A549 (cell line): ENCODE measurements around the gene SPEF1. TPM values are rescaled to one million over a fixed set of nuclear protein-coding genes. Genes with fewer than 3 reads are reported as not detected.

Experiments used
- ATAC-seq, 2 experiments: fragments of 200-7000 bp in 1 of 2; fragments of >200 bp in 1 of 2; cut with Nextera tagmentation in 1 of 2; cut with Tn5 transposase in 1 of 2; 3 replicates each; pipeline versions ENCODE4 v1.8.0 to v1.9.1; 2018 to 2020; ENCODE audit warnings: mild to moderate bottlenecking in 1 of 2, moderate library complexity in 1 of 2
- CTCF ChIA-PET: fragments of 300-600 bp; sonication (Branson Sonifier 250); formaldehyde crosslinking; extraction: SDS; loops from one replicate; lab custom pipeline; 2021; ENCODE audit warnings: antibody characterized with exemption, inconsistent platforms; lab: Yijun Ruan, JAX
- POLR2A ChIA-PET: fragments of 350-600 bp; formaldehyde crosslinking; extraction: SDS; loops from one replicate; lab custom pipeline; 2021; ENCODE audit warnings: antibody characterized with exemption, inconsistent platforms; lab: Yijun Ruan, JAX
- DNase-seq, 2 experiments: peaks; one replicate each; pipeline versions ENCODE4 v3.0.0 to v3.0.0-alpha.2; 2011 to 2016; ENCODE audit warnings: low read depth in 1 of 2, low spot score in 1 of 2
- FAIRE-seq: peaks from 2 replicates; lab custom pipeline; 2011; peaks lifted over from hg19 to GRCh38; lab: Jason Lieb, UNC
- H3K27ac ChIP-seq, 2 experiments: fragments of >200 bp; sonication (Bioruptor Twin); formaldehyde crosslinking; 3 replicates each; pipeline ENCODE4 v1.5.1; 2016 to 2017
- H3K4me1 ChIP-seq: fragments of >200 bp; sonication (Bioruptor Twin); formaldehyde crosslinking; 3 replicates; pipeline ENCODE4 v1.6.1; 2016
- H3K4me2 ChIP-seq: fragments of >200 bp; sonication (Bioruptor Twin); formaldehyde crosslinking; 3 replicates; pipeline ENCODE4 v1.6.1; 2016
- H3K4me3 ChIP-seq: fragments of >200 bp; sonication (Bioruptor Twin); formaldehyde crosslinking; 3 replicates; pipeline ENCODE4 v1.5.1; 2016
- H3K9me3 ChIP-seq: fragments of >200 bp; sonication (Bioruptor Twin); formaldehyde crosslinking; 3 replicates; pipeline ENCODE4 v1.6.1; 2016
- BHLHE40 ChIP-seq: IDR thresholded peaks from 2 replicates; pipeline ENCODE4 v1.6.1; 2012; ENCODE audit warnings: low read depth, low read length, inconsistent platforms
- CEBPB ChIP-seq, 2 experiments: fragments of >200 bp in 1 of 2; sonication (Bioruptor Twin) in 1 of 2; formaldehyde crosslinking in 1 of 2; IDR thresholded peaks; 2 replicates each; pipeline ENCODE4 v1.6.1; 2012 to 2016
- CHD4 ChIP-seq: fragments of 200-600 bp; sonication (generic); IDR thresholded peaks from 2 replicates; pipeline ENCODE4 v1.6.1; 2016; ENCODE audit warnings: antibody characterized with exemption, mild to moderate bottlenecking, borderline replicate concordance
- EHMT2 ChIP-seq: fragments of 200-600 bp; sonication (generic); IDR thresholded peaks from 2 replicates; pipeline ENCODE4 v1.6.1; 2016; ENCODE audit warnings: antibody characterized with exemption, low read depth, mild to moderate bottlenecking, moderate library complexity
- EP300 ChIP-seq, 2 experiments: fragments of >200 bp; sonication (Bioruptor Twin); formaldehyde crosslinking; IDR thresholded peaks; 2 replicates in 1 of 2; 3 replicates in 1 of 2; pipeline ENCODE4 v1.6.1; 2016 to 2017
- FOSB ChIP-seq: fragments of 250-450 bp; sonication (Bioruptor Pico); IDR thresholded peaks from 2 replicates; pipeline ENCODE4 v1.5.0; 2020; ENCODE audit warnings: mild to moderate bottlenecking, moderate library complexity
- HDAC2 ChIP-seq: fragments of 200-600 bp; sonication (generic); IDR thresholded peaks from 2 replicates; pipeline ENCODE4 v1.6.1; 2016
- HEYL ChIP-seq: fragments of 250-450 bp; sonication (Bioruptor Pico); IDR thresholded peaks from 2 replicates; pipeline ENCODE4 v1.8.0; 2021; ENCODE audit warnings: mild to moderate bottlenecking, moderate library complexity
- HOXB13 ChIP-seq: fragments of 250-450 bp; sonication (Bioruptor Pico); IDR thresholded peaks from 2 replicates; pipeline ENCODE4 v1.5.0; 2020; ENCODE audit warnings: low read depth, mild to moderate bottlenecking, moderate library complexity
- HOXB5 ChIP-seq: fragments of 250-450 bp; sonication (Bioruptor Pico); IDR thresholded peaks from 2 replicates; pipeline ENCODE4 v1.5.0; 2020; ENCODE audit warnings: mild to moderate bottlenecking, moderate library complexity
- JUN ChIP-seq, 2 experiments: fragments of >200 bp; sonication (Bioruptor Twin); formaldehyde crosslinking; IDR thresholded peaks; 2 replicates in 1 of 2; 3 replicates in 1 of 2; pipeline ENCODE4 v1.6.1; 2016 to 2017
- KDM1A ChIP-seq: fragments of 200-600 bp; sonication (generic); IDR thresholded peaks from 2 replicates; pipeline ENCODE4 v1.6.1; 2016; ENCODE audit warnings: low read depth, mild to moderate bottlenecking
- MAFK ChIP-seq: fragments of 450-650 bp; IDR thresholded peaks from 2 replicates; pipeline ENCODE4 v1.6.1; 2014; ENCODE audit not compliant: partially characterized antibody
- NPAS2 ChIP-seq: fragments of 250-450 bp; sonication (Bioruptor Pico); IDR thresholded peaks from 2 replicates; pipeline ENCODE4 v1.8.0; 2022; ENCODE audit warnings: mild to moderate bottlenecking, moderate library complexity, borderline replicate concordance
- NR3C1 ChIP-seq: fragments of >200 bp; sonication (Bioruptor Twin); formaldehyde crosslinking; IDR thresholded peaks from 3 replicates; pipeline ENCODE4 v1.6.1; 2017
- POLR2AphosphoS2 ChIP-seq: conservative IDR thresholded peaks from 2 replicates; pipeline ENCODE4 v1.6.1; 2012; ENCODE audit warnings: low read length, improper control_type of control experiment, inconsistent platforms
- RAD21 ChIP-seq, 2 experiments: fragments of >200 bp in 1 of 2; sonication (Bioruptor Twin) in 1 of 2; formaldehyde crosslinking in 1 of 2; IDR thresholded peaks in 1 of 2; conservative IDR thresholded peaks in 1 of 2; 2 replicates in 1 of 2; 3 replicates in 1 of 2; pipeline ENCODE4 v1.6.1; 2012 to 2018; ENCODE audit warnings: inconsistent platforms in 1 of 2
- SMC3 ChIP-seq: fragments of >200 bp; sonication (Bioruptor Twin); formaldehyde crosslinking; IDR thresholded peaks from 3 replicates; pipeline ENCODE4 v1.6.1; 2018; ENCODE audit warnings: inconsistent platforms
- SREBF2 ChIP-seq: fragments of 450-650 bp; IDR thresholded peaks from 2 replicates; pipeline ENCODE4 v1.6.1; 2014; ENCODE audit warnings: mild to moderate bottlenecking, moderate library complexity
- WGBS: methylation state at CpG from one replicate; pipeline ENCODE4 v1.1.6; 2017; ENCODE audit errors: missing lambda C conversion rate; 5-methylcytosine and 5-hydroxymethylcytosine counted together
- polyA plus RNA-seq, 4 experiments: library from polyadenylated mRNA; depleted of rRNA in 3 of 4; stranded (reverse); fragments of >200 nt; fragmentation: RNase III in 1 of 4; extraction: RNeasy Plus Mini Kit Qiagen cat#74134 plus additional on column Dnase treatment in 1 of 4; gene quantifications; 2 replicates in 3 of 4; 3 replicates in 1 of 4; pipeline ENCODE4 v1.2.3, GENCODE V29; 2011 to 2017
- TF ChIP-seq, protein P1 (sequence below): fragments of 250-450 bp; sonication (Bioruptor Pico); IDR thresholded peaks from 2 replicates; pipeline ENCODE4 v1.5.0; 2020; ENCODE audit warnings: low read depth, mild to moderate bottlenecking, moderate library complexity
- TF ChIP-seq, protein P2 (sequence below): IDR thresholded peaks from 2 replicates; pipeline ENCODE4 v1.6.1; 2012

SPEF1 gene
- polyA plus RNA-seq, 2 of the 4 experiments (the other 2 are of a cell fraction), result 0.41 to 1.3 TPM

DNA sequence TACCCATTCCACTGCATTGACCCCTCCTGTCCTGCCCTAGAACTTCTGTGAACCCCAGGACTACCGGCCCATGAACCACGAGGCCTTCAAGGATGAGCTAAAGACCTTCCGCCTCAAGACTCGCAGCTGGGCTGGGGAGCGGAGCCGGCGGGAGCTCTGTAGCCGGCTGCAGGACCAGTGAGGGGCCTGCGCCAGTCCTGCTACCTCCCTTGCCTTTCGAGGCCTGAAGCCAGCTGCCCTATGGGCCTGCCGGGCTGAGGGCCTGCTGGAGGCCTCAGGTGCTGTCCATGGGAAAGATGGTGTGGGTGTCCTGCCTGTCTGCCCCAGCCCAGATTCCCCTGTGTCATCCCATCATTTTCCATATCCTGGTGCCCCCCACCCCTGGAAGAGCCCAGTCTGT lies 23.5 kb upstream of the SPEF1 start:
- no peak for TF ChIP-seq EP300 (IDR thresholded peaks at IDR 0.05)
- TF ChIP-seq NR3C1, result no peak
- no peak for TF ChIP-seq SMC3
- no peak for TF ChIP-seq HOXB5 (CRISPR knock-in tag)
- no peak for TF ChIP-seq HEYL (CRISPR knock-in tag)
- TF ChIP-seq MAFK, result no peak
- TF ChIP-seq, all 56 proteins: peak for 0
- peaks cover 82% of the 10 kb centered on the region for H3K4me1 ChIP-seq
- FAIRE-seq (no peak), DNase-seq (no peak), ATAC-seq (no peak)
- H3K4me3 ChIP-seq, result no peak overlapping the region
- CTCF ChIA-PET, result interaction anchor here (2.0 kb wide), 1 partner anchor 50 kb away, joined by 8 read pairs; no protein-coding TSS in a partner anchor
- peak overlapping the region; percentile 95 to 99 for H3K27ac ChIP-seq
- H3K9me3 ChIP-seq, result peaks cover 4% of the 10 kb centered on the region
- WGBS, result 94% methylated on average over 11 of the region's 11 CpGs
- H3K4me2 ChIP-seq, result no peak overlapping the region
- POLR2A ChIA-PET, result interaction anchor here (1.0 kb wide), 1 partner anchor 9 kb away, joined by 3 read pairs; the partner anchor contains the start of gene CDC25B

DNA sequence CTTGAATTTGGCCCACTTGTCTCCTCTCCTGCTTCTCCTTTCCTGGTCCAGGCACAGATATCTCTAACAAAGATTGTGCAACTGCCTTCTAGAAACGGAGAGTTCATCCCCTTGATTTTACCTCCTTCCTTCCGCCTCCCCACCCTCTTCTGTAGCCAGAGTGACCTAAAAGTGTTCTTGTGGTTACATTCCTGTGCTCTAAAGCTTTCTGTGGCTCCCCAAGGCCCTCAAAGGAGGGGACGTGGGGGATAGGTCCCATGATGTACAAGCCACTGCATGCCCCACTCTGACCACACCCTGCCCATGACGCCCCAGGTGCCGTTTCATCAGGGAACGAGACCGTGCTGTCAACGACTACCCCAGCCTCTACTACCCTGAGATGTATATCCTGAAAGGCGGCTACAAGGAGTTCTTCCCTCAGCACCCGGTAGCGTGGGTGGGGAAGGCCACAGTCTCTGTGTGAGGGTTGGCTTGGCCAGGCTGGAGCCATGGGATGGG lies 23.1 kb upstream of the SPEF1 start:
- H3K4me2 ChIP-seq, result no peak overlapping the region
- H3K27ac ChIP-seq, result peak overlapping the region; percentile 95 to 99; a peak in 5 of 6 replicates
- DNase-seq, result no peak
- TF ChIP-seq CEBPB (IDR thresholded peaks at IDR 0.05) (peak in 1 of 2 experiments; percentile 55; a peak in 3 of 4 replicates), HDAC2 (no peak), JUN (IDR thresholded peaks at IDR 0.05) (no peak)
- H3K4me3 ChIP-seq, result no peak overlapping the region
- FAIRE-seq, result no peak
- H3K4me1 ChIP-seq, result peaks cover 84% of the 10 kb centered on the region
- WGBS, result 91% methylated on average over 11 of the region's 11 CpGs
- ChIA-PET CTCF (interaction anchor here (2.0 kb wide), 1 partner anchor 51 kb away, joined by 8 read pairs; no protein-coding TSS in a partner anchor), POLR2A (interaction anchor here (1.0 kb wide), 1 partner anchor 8 kb away, joined by 3 read pairs; the partner anchor contains the start of gene CDC25B)
- ATAC-seq, result no peak
- peaks cover 4% of the 10 kb centered on the region for H3K9me3 ChIP-seq

DNA sequence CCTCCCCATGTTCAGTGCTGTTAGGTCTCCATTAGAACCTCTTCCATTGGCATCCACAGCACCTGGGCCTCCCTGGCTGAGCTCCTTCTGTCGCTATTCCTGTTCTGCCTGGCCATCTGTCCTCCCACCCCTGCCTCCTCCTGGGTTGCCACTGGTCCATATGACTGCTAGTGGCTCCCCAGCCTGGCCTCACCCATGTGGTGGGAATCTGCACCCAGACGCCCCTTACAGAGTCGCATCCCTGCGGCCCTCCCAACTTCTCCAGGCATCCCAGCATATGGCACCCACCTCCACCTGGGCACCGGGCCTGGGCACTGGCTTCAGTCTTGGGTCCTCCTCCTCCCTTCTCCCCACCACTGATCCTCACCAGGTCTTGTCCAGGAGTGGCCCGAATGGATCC lies 22.6 kb upstream of the SPEF1 start:
- no peak overlapping the region for H3K4me2 ChIP-seq
- CTCF ChIA-PET, result no interaction called here
- DNase-seq, result no peak
- peaks cover 4% of the 10 kb centered on the region for H3K9me3 ChIP-seq
- TF ChIP-seq CEBPB (IDR thresholded peaks at IDR 0.05), result no peak
- TF ChIP-seq CHD4, result no peak
- TF ChIP-seq, protein P1, sequence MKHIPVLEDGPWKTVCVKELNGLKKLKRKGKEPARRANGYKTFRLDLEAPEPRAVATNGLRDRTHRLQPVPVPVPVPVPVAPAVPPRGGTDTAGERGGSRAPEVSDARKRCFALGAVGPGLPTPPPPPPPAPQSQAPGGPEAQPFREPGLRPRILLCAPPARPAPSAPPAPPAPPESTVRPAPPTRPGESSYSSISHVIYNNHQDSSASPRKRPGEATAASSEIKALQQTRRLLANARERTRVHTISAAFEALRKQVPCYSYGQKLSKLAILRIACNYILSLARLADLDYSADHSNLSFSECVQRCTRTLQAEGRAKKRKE, result no peak
- TF ChIP-seq POLR2AphosphoS2, result no peak; the same call in 1 of the 2 replicates
- TF ChIP-seq EHMT2, result no peak
- no peak for TF ChIP-seq KDM1A
- no peak for TF ChIP-seq SREBF2
- no peak for TF ChIP-seq NR3C1
- no peak for TF ChIP-seq HOXB13 (CRISPR knock-in tag)
- no peak for TF ChIP-seq BHLHE40
- TF ChIP-seq, protein P2, sequence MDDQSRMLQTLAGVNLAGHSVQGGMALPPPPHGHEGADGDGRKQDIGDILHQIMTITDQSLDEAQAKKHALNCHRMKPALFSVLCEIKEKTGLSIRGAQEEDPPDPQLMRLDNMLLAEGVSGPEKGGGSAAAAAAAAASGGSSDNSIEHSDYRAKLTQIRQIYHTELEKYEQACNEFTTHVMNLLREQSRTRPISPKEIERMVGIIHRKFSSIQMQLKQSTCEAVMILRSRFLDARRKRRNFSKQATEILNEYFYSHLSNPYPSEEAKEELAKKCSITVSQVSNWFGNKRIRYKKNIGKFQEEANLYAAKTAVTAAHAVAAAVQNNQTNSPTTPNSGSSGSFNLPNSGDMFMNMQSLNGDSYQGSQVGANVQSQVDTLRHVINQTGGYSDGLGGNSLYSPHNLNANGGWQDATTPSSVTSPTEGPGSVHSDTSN, result no peak
- TF ChIP-seq RAD21 (conservative IDR thresholded peaks at IDR 0.05 in 1 of 2, IDR thresholded peaks at IDR 0.05 in 1 of 2), result no peak
- no peak for TF ChIP-seq FOSB (CRISPR knock-in tag)
- no peak for TF ChIP-seq NPAS2 (CRISPR knock-in tag)
- TF ChIP-seq, all 56 proteins: peak for 0
- Histone ChIP-seq H3K27ac (peak overlapping the region; percentile 5 to 95; a peak in 4 of 6 replicates), H3K4me1 (peaks cover 86% of the 10 kb centered on the region), H3K4me3 (no peak overlapping the region)
- POLR2A ChIA-PET, result no interaction called here
- FAIRE-seq (no peak), ATAC-seq (no peak)
- 74% methylated on average over 6 of the region's 6 CpGs for WGBS
